ENCODE results near the gene ATP6V1E1.

The ATP6V1E1 gene

DNA sequence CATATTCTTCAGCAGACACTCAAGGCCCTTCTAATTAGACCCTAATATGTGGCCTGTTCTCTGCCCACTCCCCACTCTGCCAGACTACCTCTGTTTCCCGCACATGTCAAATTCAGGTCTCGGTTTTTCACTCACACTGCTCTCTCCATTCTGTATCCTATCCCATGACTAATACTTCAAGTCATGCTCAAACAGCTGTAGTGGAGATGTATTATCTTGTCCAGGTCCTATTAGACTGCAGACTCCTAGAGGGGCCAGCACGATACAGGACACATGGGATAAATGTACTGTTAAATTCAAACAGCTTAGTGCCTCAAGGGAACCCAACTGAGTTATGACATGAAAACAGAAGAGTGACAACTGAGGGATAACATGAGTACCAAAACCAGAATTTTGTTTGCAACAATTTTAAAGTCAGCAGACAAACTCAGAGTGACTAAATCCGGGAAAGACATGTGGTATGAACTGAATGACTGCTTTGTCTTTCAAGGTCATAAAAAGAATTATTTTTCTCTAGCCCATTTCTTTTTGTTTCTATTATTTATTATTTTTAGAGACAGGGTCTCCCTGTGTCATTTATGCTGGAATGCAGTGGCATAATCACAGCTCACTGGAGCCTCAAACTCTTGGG lies 20.5 kb downstream of the ATP6V1E1 start:
- Histone ChIP-seq H3K27ac (ENCODE audit: insufficient read depth, low read depth, low read length, poor library complexity, severe bottlenecking) (no peak overlapping the region), H3K4me3 (ENCODE audit: insufficient read depth, low read depth, low read length) (no peak overlapping the region), H3K4me1 (ENCODE audit: control insufficient read depth, insufficient read depth, low read length) (no peaks in the 10 kb centered on the region), H3K27me3 (ENCODE audit: control insufficient read depth, insufficient read depth, low read length, poor library complexity, severe bottlenecking) (no peaks in the 10 kb centered on the region), H3K9me3 (ENCODE audit: control insufficient read depth, low read length) (no peaks in the 10 kb centered on the region), H3K36me3 (ENCODE audit: control insufficient read depth, insufficient read depth, low read length) (peaks cover 13% of the 10 kb centered on the region)
- WGBS, 2 experiments = 92 to 93% methylated on average over 4 of the region's 4 CpGs

DNA sequence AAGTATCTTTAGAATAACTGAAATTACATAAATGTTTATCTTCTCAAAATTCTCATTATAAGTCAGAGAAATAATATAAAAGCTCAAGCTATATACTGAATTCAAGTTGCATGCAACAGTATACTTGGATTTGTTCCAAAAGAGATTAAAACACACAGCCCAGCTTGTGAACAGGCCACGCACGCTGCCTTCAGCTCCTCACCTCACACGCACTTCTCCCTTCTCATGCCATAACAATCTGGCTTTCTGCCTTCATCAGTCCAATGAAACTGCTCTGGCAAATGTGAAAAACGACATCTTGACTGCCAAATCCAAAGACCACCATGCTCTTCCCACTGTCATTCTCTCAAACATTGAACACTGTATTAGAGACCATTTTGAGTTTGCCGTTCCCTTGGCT lies 22.1 kb downstream of the ATP6V1E1 start:
- Histone ChIP-seq H3K27ac (ENCODE audit: insufficient read depth, low read depth, low read length, poor library complexity, severe bottlenecking) (no peak overlapping the region), H3K9me3 (ENCODE audit: control insufficient read depth, low read length) (no peaks in the 10 kb centered on the region), H3K36me3 (ENCODE audit: control insufficient read depth, insufficient read depth, low read length) (peaks cover 8% of the 10 kb centered on the region), H3K4me1 (ENCODE audit: control insufficient read depth, insufficient read depth, low read length) (no peaks in the 10 kb centered on the region), H3K4me3 (ENCODE audit: insufficient read depth, low read depth, low read length) (no peak overlapping the region), H3K27me3 (ENCODE audit: control insufficient read depth, insufficient read depth, low read length, poor library complexity, severe bottlenecking) (no peaks in the 10 kb centered on the region)
- WGBS, 2 experiments = 93 to 94% methylated on average over 5 of the region's 5 CpGs

DNA sequence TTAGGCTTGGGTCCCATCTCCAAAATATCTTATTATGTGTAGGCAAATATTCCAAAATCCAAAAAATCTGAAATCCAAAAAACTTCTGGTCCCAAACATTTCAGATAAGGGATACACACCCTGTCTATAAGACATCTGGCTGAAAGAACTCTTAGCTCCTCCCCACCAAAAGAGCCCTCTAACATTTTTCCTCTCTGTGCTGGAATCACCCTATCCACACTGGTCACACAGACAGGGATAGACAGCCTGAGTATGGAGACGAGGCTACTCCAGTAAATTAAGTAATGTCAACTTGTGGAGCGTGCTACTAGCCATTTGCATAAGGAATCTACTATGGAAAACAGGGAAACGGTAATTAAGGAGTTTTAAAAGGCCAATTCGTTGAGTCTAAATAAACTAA lies 24.9 kb downstream of the ATP6V1E1 start:
- no peak overlapping the region for H3K27ac ChIP-seq (ENCODE audit: insufficient read depth, low read depth, low read length, poor library complexity, severe bottlenecking)
- no peaks in the 10 kb centered on the region for H3K9me3 ChIP-seq (ENCODE audit: control insufficient read depth, low read length)
- H3K4me3 ChIP-seq (ENCODE audit: insufficient read depth, low read depth, low read length) = no peak overlapping the region
- H3K4me1 ChIP-seq (ENCODE audit: control insufficient read depth, insufficient read depth, low read length) = no peaks in the 10 kb centered on the region
- H3K36me3 ChIP-seq (ENCODE audit: control insufficient read depth, insufficient read depth, low read length) = peaks cover 15% of the 10 kb centered on the region
- no peaks in the 10 kb centered on the region for H3K27me3 ChIP-seq (ENCODE audit: control insufficient read depth, insufficient read depth, low read length, poor library complexity, severe bottlenecking)
- WGBS, 2 experiments = 94 to 95% methylated on average over 4 of the region's 4 CpGs

DNA sequence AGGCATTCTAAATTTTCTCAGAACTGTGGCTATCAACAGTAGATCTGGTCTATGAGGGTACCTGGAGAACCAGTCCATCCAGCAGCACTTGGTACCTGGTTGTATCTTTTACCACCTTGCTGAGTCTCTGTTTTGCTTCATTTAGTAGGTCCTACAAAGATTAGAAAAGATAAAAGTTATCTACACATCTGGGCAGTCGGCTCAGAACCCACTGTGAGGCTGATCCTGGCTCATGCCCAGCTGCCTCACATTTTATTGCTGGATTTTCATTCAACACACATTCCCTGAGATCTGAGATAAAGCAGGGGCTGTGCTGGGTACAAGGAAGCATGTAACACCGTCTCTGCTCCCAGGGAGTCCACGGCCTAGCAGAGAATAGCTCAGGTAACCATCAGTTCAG lies 27.5 kb downstream of the ATP6V1E1 start:
- no peaks in the 10 kb centered on the region for H3K9me3 ChIP-seq (ENCODE audit: control insufficient read depth, low read length)
- peaks cover 37% of the 10 kb centered on the region for H3K36me3 ChIP-seq (ENCODE audit: control insufficient read depth, insufficient read depth, low read length)
- H3K27ac ChIP-seq (ENCODE audit: insufficient read depth, low read depth, low read length, poor library complexity, severe bottlenecking) = no peak overlapping the region
- no peak overlapping the region for H3K4me3 ChIP-seq (ENCODE audit: insufficient read depth, low read depth, low read length)
- H3K4me1 ChIP-seq (ENCODE audit: control insufficient read depth, insufficient read depth, low read length) = no peaks in the 10 kb centered on the region
- WGBS, 2 experiments = 94 to 98% methylated on average over 3 of the region's 3 CpGs
- no peaks in the 10 kb centered on the region for H3K27me3 ChIP-seq (ENCODE audit: control insufficient read depth, insufficient read depth, low read length, poor library complexity, severe bottlenecking)

DNA sequence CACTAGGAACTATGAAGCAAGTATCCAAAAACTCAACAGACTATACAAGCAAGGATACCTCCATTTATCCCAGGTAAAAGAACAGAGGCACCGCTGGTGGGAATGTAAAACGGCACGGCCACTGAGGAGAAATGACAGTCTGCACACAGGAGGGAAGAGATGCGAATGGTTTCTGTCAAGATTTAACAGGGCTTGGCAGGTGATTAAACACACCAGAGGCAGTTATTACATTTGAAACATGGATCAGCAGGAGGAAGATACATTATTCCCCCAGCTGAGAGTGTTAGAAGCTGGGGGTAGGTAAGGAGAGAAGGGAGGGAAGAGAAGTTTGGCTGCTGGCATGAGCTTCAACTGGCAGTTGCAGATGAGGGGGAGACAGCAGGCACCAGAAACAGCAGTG lies 30.2 kb downstream of the ATP6V1E1 start:
- H3K27me3 ChIP-seq (ENCODE audit: control insufficient read depth, insufficient read depth, low read length, poor library complexity, severe bottlenecking) = no peaks in the 10 kb centered on the region
- peaks cover 56% of the 10 kb centered on the region for H3K36me3 ChIP-seq (ENCODE audit: control insufficient read depth, insufficient read depth, low read length)
- no peaks in the 10 kb centered on the region for H3K4me1 ChIP-seq (ENCODE audit: control insufficient read depth, insufficient read depth, low read length)
- WGBS, 2 experiments = 90 to 97% methylated on average over 4 of the region's 4 CpGs
- H3K27ac ChIP-seq (ENCODE audit: insufficient read depth, low read depth, low read length, poor library complexity, severe bottlenecking) = no peak overlapping the region
- H3K4me3 ChIP-seq (ENCODE audit: insufficient read depth, low read depth, low read length) = no peak overlapping the region
- no peaks in the 10 kb centered on the region for H3K9me3 ChIP-seq (ENCODE audit: control insufficient read depth, low read length)

DNA sequence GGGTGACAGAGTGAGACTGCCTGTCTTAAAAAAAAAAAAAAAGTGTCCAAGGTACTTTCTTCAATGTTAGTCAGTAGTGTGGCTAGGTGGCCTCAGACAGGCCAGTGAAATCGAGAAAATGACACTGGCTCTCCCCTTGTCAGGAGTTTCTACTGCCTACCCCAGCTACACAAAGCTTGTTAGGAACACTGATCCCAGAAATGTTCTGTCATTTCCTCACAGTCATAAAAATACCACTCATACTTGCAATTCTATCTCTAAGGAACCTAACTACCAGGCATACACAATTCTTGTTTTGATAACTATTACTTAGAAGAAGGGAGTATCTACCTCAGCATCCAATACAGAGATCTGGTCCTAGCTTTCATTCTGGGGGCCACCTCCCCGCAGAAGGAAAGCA lies 31.3 kb downstream of the ATP6V1E1 start:
- Histone ChIP-seq H3K9me3 (ENCODE audit: control insufficient read depth, low read length) (no peaks in the 10 kb centered on the region), H3K27ac (ENCODE audit: insufficient read depth, low read depth, low read length, poor library complexity, severe bottlenecking) (no peak overlapping the region), H3K4me1 (ENCODE audit: control insufficient read depth, insufficient read depth, low read length) (no peaks in the 10 kb centered on the region), H3K36me3 (ENCODE audit: control insufficient read depth, insufficient read depth, low read length) (peaks cover 66% of the 10 kb centered on the region), H3K27me3 (ENCODE audit: control insufficient read depth, insufficient read depth, low read length, poor library complexity, severe bottlenecking) (no peaks in the 10 kb centered on the region), H3K4me3 (ENCODE audit: insufficient read depth, low read depth, low read length) (no peak overlapping the region)
- WGBS, 2 experiments = 89 to 95% methylated on average over 2 of the region's 2 CpGs

DNA sequence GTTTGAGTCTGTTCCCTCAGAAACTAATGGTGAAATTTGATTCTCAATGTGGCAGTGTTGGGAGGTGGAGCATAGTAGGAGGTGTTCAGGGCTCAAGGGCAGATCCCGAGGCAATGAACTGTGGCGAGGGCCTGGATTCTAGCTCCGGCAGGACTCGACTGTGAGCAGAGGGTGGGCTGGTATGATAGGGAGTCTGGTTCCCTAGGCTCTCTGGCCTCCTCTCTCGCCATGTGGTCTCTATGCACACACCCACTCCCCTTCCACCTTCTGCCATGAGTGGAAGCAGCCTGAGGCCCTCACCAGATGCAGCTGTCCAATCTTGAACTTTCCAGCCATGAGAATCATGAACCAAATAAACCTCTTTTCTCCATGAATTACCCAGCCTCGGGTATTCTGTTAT lies 32.3 kb downstream of the ATP6V1E1 start:
- Histone ChIP-seq H3K4me3 (ENCODE audit: insufficient read depth, low read depth, low read length) (no peak overlapping the region), H3K27me3 (ENCODE audit: control insufficient read depth, insufficient read depth, low read length, poor library complexity, severe bottlenecking) (no peaks in the 10 kb centered on the region), H3K36me3 (ENCODE audit: control insufficient read depth, insufficient read depth, low read length) (peaks cover 72% of the 10 kb centered on the region), H3K4me1 (ENCODE audit: control insufficient read depth, insufficient read depth, low read length) (no peaks in the 10 kb centered on the region), H3K27ac (ENCODE audit: insufficient read depth, low read depth, low read length, poor library complexity, severe bottlenecking) (no peak overlapping the region), H3K9me3 (ENCODE audit: control insufficient read depth, low read length) (no peaks in the 10 kb centered on the region)
- 96 to 97% methylated on average over 6 of the region's 6 CpGs for WGBS, 2 experiments

DNA sequence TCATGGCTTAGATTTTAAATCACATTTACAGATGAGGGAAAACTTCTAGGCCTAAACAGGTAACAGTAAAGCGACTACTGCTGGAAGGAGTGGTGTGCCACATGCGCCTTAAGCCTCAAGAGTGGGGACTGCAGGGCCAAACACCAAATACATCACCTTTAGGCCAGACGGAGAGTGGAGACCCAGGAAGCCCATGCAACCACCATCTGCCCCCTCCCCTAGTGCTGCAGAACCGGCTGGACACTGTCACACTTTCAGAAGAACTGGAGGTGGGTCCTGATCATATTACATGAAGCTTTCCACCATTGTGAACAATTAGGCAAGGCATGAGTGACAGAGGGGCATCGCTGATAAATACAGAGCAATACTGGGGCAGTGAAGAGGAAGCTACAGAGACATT lies 36.3 kb downstream of the ATP6V1E1 start:
- Histone ChIP-seq H3K36me3 (ENCODE audit: control insufficient read depth, insufficient read depth, low read length) (peaks cover 46% of the 10 kb centered on the region), H3K27me3 (ENCODE audit: control insufficient read depth, insufficient read depth, low read length, poor library complexity, severe bottlenecking) (no peaks in the 10 kb centered on the region), H3K9me3 (ENCODE audit: control insufficient read depth, low read length) (no peaks in the 10 kb centered on the region), H3K4me1 (ENCODE audit: control insufficient read depth, insufficient read depth, low read length) (no peaks in the 10 kb centered on the region), H3K27ac (ENCODE audit: insufficient read depth, low read depth, low read length, poor library complexity, severe bottlenecking) (no peak overlapping the region), H3K4me3 (ENCODE audit: insufficient read depth, low read depth, low read length) (no peak overlapping the region)
- 96% methylated on average over 5 of the region's 5 CpGs for WGBS, 2 experiments

DNA sequence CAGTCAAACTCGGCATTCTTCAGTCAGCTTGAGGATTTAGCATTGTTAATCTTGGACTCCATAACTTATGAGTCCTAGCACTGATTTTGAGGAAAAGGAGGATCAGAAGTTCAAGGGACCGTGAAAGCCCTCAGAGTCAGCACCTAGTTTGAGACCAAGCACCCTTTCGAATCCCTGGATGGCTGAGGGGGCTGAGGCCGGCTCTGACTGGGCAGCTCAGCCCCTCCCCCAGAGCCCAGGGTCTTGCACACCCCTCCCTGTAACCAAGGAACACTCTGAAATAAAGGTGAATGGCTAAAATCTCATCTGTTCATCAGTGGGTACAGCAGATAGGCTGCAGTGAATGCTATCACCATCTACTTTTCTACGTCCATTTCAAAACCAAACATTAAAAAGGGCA lies 38.0 kb downstream of the ATP6V1E1 start:
- H3K27ac ChIP-seq (ENCODE audit: insufficient read depth, low read depth, low read length, poor library complexity, severe bottlenecking) = no peak overlapping the region
- no peak overlapping the region for H3K4me3 ChIP-seq (ENCODE audit: insufficient read depth, low read depth, low read length)
- no peaks in the 10 kb centered on the region for H3K9me3 ChIP-seq (ENCODE audit: control insufficient read depth, low read length)
- 94 to 95% methylated on average over 5 of the region's 5 CpGs for WGBS, 2 experiments
- peaks cover 39% of the 10 kb centered on the region for H3K36me3 ChIP-seq (ENCODE audit: control insufficient read depth, insufficient read depth, low read length)
- no peaks in the 10 kb centered on the region for H3K4me1 ChIP-seq (ENCODE audit: control insufficient read depth, insufficient read depth, low read length)
- no peaks in the 10 kb centered on the region for H3K27me3 ChIP-seq (ENCODE audit: control insufficient read depth, insufficient read depth, low read length, poor library complexity, severe bottlenecking)

DNA sequence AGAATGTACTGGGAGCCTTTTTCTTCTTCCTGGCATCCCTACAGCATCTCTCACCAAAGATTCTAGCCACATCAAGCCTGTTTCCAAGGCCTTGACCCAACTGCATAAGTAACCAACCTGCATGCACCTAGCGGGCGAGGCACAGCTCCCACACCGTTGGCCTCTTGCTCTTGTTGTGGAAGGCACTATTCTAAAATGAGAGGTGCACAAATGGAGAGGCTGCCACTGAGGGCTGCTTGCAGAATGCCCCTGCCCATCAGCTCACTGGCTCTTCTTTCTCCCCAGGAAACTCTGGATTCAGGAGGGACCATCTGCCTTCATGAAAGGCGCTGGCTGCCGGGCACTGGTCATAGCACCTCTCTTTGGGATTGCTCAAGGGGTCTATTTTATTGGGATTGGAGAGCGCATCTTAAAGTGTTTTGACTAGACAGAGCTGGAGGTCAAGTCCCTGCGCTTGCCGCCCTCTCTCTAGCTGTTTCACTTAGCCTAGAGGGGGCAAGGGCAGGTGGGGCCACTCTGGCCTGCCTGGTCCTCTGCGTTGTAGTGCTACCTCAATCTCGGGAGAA lies 38.7 kb downstream of the ATP6V1E1 start:
- 97 to 99% methylated on average over 10 of the region's 10 CpGs for WGBS, 2 experiments
- H3K36me3 ChIP-seq (ENCODE audit: control insufficient read depth, insufficient read depth, low read length) = peaks cover 33% of the 10 kb centered on the region

More for the DNA sequence above, 38.7 kb downstream of the ATP6V1E1 start:
- Histone ChIP-seq H3K9me3 (ENCODE audit: control insufficient read depth, low read length) (no peaks in the 10 kb centered on the region), H3K27ac (ENCODE audit: insufficient read depth, low read depth, low read length, poor library complexity, severe bottlenecking) (peak overlapping the region; percentile 36), H3K4me3 (ENCODE audit: insufficient read depth, low read depth, low read length) (no peak overlapping the region), H3K4me1 (ENCODE audit: control insufficient read depth, insufficient read depth, low read length) (no peaks in the 10 kb centered on the region), H3K27me3 (ENCODE audit: control insufficient read depth, insufficient read depth, low read length, poor library complexity, severe bottlenecking) (no peaks in the 10 kb centered on the region)
